Astrocyte of the spinal cord (primary cell): Measurements from ENCODE around the gene FOXM1.
A peak's percentile ranks its signal among the peaks of the same experiment; 100 is the strongest.

Source experiments
- DNase-seq: peaks from one replicate; pipeline ENCODE4 v3.0.0; 2011; ENCODE audit warnings: low read depth, low spot score
- H3K4me3 ChIP-seq: 2 replicates; pipeline ENCODE4 v1.5.1; 2011; ENCODE audit warnings: low read depth, mild to moderate bottlenecking, low read length, moderate library complexity
- in situ Hi-C: cut with HindIII; loops from 2 replicates; pipeline ENCODE4 v1.10.0; 2017; ENCODE audit warnings: low sequenced_read_pairs
- TF ChIP-seq, protein P1 (sequence below): IDR thresholded peaks from 2 replicates; pipeline ENCODE4 v1.5.1; 2012; ENCODE audit warnings: low read depth, mild to moderate bottlenecking, low read length, inconsistent platforms

The FOXM1 gene

DNA sequence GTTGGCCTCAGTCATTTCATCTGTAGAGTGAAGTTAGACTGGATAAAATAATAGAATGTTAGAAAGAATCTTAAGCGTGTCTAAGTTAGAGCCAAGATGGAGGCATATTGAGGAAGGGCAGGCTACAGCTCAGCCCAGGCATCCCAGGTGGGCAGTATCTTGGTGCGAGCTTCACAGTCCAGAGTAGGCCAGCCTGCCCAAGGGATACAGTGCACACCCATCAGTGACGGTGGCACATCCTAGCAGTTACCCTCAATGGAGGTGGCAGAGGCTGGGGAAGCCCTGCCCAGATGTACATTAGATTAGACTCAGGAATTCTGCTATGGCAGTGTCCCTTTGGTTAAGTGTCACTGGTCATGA lies 35.2 kb upstream of the FOXM1 start:
- TF ChIP-seq, protein P1, sequence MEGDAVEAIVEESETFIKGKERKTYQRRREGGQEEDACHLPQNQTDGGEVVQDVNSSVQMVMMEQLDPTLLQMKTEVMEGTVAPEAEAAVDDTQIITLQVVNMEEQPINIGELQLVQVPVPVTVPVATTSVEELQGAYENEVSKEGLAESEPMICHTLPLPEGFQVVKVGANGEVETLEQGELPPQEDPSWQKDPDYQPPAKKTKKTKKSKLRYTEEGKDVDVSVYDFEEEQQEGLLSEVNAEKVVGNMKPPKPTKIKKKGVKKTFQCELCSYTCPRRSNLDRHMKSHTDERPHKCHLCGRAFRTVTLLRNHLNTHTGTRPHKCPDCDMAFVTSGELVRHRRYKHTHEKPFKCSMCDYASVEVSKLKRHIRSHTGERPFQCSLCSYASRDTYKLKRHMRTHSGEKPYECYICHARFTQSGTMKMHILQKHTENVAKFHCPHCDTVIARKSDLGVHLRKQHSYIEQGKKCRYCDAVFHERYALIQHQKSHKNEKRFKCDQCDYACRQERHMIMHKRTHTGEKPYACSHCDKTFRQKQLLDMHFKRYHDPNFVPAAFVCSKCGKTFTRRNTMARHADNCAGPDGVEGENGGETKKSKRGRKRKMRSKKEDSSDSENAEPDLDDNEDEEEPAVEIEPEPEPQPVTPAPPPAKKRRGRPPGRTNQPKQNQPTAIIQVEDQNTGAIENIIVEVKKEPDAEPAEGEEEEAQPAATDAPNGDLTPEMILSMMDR: no peak
- in situ Hi-C loops: no loop called here
- no peak for DNase-seq
- no peak overlapping the region for H3K4me3 ChIP-seq

GRCh38 chr12:2904260-2904659 lies 27.3 kb upstream of the FOXM1 start:
- in situ Hi-C loops: no loop called here
- no peak overlapping the region for H3K4me3 ChIP-seq
- no peak for DNase-seq
- TF ChIP-seq, protein P1: no peak

DNA sequence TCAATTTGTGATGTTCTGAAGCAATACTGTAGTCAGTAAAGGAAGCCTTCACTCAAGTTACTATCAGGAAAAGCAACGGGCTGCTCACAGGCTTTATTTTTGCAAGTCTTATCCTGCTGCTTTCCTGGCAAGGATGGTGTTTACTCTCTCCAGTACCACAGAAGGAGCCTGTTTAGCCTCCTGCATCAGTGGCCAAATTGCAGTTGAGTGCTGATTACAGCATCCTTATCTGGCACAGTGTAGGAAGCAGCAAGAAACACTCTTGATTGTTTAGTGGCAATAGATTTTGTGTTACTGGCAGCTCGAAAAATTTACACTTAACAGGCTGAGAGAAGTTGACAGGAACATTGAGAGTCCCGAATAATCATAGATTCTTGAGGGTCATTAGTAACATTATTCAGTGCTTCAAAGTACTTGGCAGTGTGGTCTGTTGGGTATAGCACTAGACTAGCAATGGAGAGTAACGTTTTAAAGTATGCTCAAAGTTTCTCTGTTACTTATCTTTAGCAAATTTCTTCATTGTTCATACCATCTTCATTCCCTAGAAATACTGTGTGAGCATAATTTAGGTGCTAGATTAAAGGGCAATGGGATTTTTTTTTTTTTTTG lies 25.4 kb upstream of the FOXM1 start:
- no peak overlapping the region for H3K4me3 ChIP-seq
- DNase-seq: peak; percentile 59
- in situ Hi-C loops: no loop called here

DNA sequence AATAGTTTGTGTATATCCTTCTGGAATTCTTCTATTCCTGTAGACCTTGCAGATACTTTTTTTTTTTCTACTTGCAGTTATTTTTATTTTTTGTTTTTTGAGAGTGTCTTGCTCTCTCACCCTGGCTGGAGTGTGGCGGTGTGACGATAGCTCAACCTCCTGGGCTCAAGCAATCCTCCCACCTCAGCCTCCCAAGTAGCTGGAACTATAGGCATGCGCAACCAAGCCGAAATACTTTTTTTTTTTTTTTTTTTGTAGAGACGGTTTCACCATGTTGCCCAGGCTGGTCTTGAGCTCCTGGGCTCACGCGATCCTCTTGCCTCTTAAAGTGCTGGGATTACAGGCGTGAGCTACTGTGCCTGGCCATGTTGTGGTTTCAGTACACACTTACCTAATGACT lies 23.7 kb upstream of the FOXM1 start:
- no peak for DNase-seq
- in situ Hi-C loops: no loop called here
- H3K4me3 ChIP-seq: no peak overlapping the region
- TF ChIP-seq, protein P1: no peak

More for the DNA sequence above, 25.4 kb upstream of the FOXM1 start:
- TF ChIP-seq, protein P1: no peak

- TF ChIP-seq, protein P1: no peak
- no peak overlapping the region for H3K4me3 ChIP-seq
- no peak for DNase-seq
- in situ Hi-C loops: no loop called here
Measured at GRCh38 chr12:2897418-2897817, 20.4 kb upstream of the FOXM1 start.

DNA sequence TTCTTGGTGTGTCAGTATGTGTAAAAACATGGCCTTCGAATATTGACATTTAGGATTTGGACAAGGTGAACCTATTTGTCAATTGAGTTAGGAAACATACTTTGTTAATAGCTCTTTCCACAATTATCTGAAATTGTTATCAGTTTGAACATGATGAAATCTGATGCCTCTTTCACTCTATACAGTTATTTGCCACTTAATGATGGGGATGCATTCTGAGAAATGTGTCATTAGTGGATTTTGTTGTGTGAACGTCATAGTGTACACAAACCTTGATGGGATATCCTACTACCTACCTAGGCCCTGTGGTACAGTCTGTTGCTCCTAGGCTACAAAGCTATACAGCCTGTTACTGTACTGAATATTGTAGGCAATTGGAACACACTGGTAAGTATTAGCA lies 18.5 kb upstream of the FOXM1 start:
- in situ Hi-C loops: no loop called here
- no peak overlapping the region for H3K4me3 ChIP-seq
- TF ChIP-seq, protein P1: no peak
- no peak for DNase-seq

DNA sequence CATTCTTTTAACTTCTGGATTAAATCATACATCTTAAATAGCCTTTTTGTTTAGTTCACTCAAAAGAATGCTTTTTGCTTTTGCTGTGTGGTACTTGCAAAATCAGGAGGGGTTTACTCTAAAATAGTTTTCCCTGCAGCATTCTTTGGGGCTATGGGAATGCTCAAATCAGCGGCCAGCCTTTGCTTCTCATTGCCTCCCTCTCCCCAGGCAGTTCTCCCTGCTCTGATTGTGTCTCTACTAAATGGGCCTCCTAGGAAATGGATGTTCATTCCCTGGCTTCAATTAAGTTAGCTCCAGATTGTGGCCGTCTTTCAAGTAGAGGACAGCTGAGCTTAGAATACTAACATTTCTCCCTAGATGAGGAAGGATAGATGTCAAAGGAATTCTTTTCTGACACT lies 18.1 kb upstream of the FOXM1 start:
- TF ChIP-seq, protein P1: no peak
- DNase-seq: no peak
- no peak overlapping the region for H3K4me3 ChIP-seq
- in situ Hi-C loops: no loop called here
